ENCODE results near the gene EXD3.
"Not testable (repeated sequence)": the region's sequence is repeated elsewhere in the genome, so short reads cannot be mapped to it uniquely, and the experiment has no call there.

The EXD3 gene

GRCh38 chr9:137327641-137328550 lies 95.1 kb downstream of the EXD3 start:
- DNase-seq: not testable (repeated sequence)

GRCh38 chr9:137326445-137327065 lies 96.4 kb downstream of the EXD3 start:
- no peak for DNase-seq

- no peak for DNase-seq
Measured at GRCh38 chr9:137325799-137326198, 97.2 kb downstream of the EXD3 start.

- DNase-seq: no peak
Measured at GRCh38 chr9:137325124-137325523, 97.8 kb downstream of the EXD3 start.

- DNase-seq: no peak
Measured at GRCh38 chr9:137323531-137324331, 99.2 kb downstream of the EXD3 start.

- DNase-seq: no peak
Measured at GRCh38 chr9:137321726-137322361, 101.1 kb downstream of the EXD3 start.

GRCh38 chr9:137320555-137321384 lies 102.2 kb downstream of the EXD3 start:
- DNase-seq: no peak

- no peak for DNase-seq
Measured at GRCh38 chr9:137319739-137320551, 103.0 kb downstream of the EXD3 start.

- DNase-seq: no peak
Measured at GRCh38 chr9:137319011-137319738, 103.8 kb downstream of the EXD3 start.

GRCh38 chr9:137318602-137319001 lies 104.4 kb downstream of the EXD3 start:
- no peak for DNase-seq

- no peak for DNase-seq
Measured at GRCh38 chr9:137317718-137318511, 105.0 kb downstream of the EXD3 start.

GRCh38 chr9:137317021-137317717 lies 105.8 kb downstream of the EXD3 start:
- DNase-seq: no peak

GRCh38 chr9:137316012-137316981 lies 106.7 kb downstream of the EXD3 start:
- DNase-seq: no peak

GRCh38 chr9:137315581-137316011 lies 107.4 kb downstream of the EXD3 start:
- DNase-seq: no peak

GRCh38 chr9:137314561-137315560 lies 108.1 kb downstream of the EXD3 start:
- no peak for DNase-seq

GRCh38 chr9:137313956-137314560 lies 108.9 kb downstream of the EXD3 start:
- DNase-seq: no peak
